Jurkat, Clone E6-1 (cell line): ENCODE measurements around the gene HSPG2.
"Not testable (repeated sequence)": the region's sequence is repeated elsewhere in the genome, so short reads cannot be mapped to it uniquely, and the experiment has no call there.

ENCODE experiments used
- DNase-seq: peaks from one replicate; pipeline ENCODE4 v3.0.0-alpha.2; 2011; ENCODE audit warnings: low read depth, low spot score
- H3K4me3 ChIP-seq: 2 replicates; pipeline ENCODE4 v1.5.1; 2011; ENCODE audit warnings: mild to moderate bottlenecking, low read length, control low read depth, moderate library complexity

HSPG2 gene

DNA sequence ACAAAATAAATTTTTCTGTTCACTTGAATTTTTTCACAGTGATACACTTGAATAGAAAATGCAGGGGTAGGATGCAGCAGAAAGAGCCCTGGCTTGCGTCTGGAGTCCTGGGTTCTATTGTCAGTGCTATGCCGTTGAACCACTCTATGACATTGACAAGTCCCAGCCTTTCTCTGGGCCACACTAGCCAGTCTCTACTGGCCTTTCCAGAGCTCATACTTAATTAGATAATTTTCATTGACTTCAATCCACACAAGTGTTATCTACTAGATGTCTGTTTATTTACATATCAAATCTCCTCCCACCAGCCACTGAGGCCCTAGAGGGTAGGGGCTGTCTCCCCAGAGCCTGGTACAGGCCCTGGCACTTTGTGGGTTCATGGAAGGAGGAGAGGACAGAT lies 24.2 kb upstream of the HSPG2 start:
- H3K4me3 ChIP-seq: no peak overlapping the region
- DNase-seq: no peak

DNA sequence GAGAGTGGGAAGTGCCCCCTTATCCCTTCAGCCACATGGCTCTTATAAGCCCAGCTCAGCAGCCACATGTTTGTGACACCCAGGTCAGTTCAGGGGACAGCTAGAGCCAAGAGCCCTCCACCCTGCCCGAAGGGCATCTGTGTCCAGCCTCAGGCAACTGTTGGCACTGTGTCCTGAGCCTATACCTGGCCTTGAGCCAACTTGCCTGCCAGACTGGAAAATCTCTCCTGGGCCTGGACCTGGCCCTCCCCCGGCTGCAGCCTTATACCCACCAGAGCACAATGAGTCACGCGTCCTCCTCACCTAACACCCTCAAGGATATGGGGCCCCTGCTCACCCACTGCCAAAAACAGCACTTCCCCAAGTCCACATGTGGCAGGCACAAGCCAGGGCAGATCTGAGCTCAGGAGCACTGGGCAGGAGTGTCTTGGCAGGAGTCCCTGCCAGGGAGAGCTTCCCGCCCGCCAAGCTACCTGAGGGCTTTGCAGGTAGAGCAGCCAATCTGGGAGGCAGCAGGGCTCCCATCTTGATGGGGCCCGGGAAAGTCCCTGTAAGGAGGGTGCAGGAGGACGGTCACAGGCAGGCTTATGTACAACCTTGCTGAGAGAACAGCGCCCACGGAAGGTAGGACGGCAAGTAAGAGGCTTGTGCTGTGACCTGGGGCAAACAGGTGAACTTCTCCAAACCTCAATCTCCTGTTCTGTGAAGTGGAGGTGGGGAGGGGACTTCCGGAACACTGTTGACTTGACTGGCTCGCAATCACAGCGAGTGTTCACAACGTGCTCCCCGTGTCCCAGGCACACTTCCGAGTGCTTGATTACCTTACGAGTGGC lies 19.8 kb upstream of the HSPG2 start:
- no peak overlapping the region for H3K4me3 ChIP-seq
- DNase-seq: no peak

DNA sequence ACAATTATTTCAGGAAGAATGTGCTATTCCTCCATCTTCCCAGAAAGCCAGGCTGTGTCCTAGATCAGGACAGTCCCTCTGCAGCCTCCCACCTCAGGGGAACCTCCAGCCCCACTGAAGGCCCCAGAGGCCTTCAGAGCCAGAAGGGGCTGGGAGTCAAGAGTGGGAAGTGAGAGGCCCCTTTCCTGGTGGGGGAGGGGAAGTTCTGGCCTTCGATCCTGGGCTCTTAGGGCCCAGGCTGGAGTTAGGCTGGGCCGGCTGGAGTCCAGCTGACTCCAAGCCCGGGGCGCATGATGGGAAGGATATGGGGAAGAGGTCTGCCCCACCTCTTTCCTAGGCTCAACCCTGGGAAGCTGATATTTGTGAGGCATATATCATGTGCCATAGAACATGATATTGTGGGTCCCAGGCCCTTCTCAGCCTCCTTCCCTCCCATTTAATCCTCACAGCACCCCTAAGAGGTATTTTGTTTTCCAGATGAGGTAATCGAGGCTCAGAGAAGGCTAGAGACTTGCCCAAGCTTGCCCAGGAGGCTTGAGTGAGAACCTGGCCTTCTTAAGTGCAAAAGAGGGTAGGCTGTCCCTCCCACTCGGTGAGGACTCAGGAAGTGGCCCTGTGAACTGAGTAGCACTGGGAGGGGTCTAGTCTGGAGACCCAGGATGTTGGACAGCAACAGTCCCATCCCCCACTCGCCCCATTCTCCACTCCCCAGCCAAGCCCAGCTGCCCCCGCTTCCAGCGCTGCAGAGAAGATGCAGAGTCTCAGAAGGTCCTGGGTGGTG lies 18.6 kb upstream of the HSPG2 start:
- no peak for DNase-seq
- H3K4me3 ChIP-seq: no peak overlapping the region

DNA sequence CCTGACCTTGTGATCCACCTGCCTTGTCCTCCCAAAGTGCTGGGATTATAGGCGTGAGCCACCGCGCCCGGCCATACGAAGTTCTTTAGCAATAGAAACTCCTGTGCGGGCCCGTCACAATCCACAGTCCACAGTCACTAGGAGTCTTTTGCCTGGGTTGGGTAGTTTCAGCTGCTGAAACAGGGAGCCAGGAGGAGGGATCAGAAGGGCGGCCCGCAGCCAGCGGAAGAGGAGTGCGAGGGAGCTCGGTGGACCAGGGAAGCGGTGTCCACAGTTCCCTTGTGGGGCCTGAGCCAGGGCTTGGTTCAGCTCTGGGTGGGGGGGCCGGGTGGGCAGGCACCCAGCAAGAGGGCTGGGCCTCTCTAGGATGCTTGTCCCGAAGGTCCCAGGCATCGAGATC lies 17.9 kb upstream of the HSPG2 start:
- no peak overlapping the region for H3K4me3 ChIP-seq
- no peak for DNase-seq

DNA sequence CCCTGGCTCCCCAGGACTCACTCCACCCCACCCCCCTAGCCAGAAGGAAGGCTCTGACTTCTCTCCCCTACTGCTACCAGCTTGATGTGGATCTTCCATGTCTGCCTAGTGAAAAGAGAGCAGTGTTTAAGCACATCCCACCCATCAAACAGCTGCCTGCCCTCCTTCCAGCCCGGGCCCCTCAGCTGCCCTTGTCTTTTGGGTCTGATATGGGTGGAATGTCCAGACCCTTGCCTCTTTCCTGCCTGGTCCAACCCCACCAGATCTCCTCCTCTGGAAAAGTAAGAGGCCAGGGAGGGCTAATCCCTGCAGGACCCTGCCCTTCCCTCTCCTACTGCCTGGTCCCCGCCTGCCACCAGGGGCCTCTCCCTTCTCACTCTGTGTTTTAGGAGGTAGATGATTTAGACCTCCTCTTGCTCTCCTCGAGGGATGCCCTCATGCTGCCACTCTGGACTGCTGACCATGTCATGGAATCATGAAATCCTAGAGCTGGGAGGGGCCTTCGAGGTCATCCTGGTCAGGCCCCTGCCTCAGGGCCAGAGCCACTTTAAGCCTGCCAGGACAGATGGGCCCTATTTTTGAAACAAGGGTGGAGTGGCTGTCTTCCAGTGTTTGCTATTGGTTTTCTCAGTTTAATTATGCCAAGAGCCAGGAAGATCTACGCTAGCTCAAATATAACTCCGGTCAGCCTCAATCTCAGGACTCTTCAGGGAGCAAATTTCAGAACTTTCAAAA lies 15.8 kb upstream of the HSPG2 start:
- DNase-seq: no peak
- no peak overlapping the region for H3K4me3 ChIP-seq

DNA sequence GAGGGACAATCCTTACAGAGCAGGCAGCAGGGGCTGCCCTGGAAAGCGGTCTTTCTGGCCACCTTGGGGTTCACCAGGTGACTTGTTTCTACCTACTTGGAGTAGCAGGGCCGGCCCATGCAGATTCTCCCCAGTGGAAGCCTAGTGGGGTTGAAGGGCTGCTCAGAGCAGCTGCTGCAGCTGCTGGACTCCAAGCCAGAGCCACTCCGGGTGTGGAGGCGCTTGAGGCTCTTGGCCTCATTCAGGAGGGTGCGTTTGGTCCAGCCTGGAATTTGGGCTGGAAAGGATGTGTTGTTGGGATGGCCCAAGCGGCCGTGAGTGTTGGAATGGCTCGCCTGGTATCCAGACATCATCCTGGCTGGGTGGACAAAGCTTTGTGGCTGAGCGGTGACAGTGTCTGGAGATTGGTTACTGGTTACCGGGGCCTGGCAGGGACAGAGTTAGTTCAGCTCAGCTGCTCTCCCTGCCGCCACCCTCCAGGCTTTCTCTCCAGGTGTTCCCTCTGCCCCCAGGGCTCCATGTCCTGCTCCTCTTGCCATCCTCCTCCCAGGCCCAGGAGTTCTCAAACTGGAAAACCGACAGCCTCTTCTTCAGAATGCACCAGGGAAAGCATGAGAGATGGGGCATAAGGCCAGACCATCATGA lies 14.2 kb upstream of the HSPG2 start:
- no peak overlapping the region for H3K4me3 ChIP-seq
- no peak for DNase-seq

DNA sequence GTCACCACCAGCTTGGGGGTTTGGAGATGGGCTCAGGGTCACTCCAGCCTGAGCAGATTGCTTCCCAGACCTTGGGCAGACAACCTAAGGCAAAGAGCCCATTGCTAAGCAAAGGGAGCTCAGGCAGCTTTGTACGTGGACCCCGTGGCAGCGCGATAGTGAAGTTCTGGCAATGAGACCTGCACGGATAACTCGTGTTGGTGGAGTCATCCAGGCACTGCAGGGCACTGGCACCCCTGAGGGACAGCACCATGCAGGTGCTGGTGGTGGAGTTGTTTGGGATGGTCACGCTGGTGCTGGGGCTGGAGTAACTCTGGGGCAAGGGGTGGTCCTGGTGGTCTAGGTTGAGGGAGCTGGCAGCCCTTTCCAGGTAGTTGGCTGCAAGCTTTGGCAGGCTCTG lies 13.6 kb upstream of the HSPG2 start:
- no peak for DNase-seq
- H3K4me3 ChIP-seq: no peak overlapping the region

DNA sequence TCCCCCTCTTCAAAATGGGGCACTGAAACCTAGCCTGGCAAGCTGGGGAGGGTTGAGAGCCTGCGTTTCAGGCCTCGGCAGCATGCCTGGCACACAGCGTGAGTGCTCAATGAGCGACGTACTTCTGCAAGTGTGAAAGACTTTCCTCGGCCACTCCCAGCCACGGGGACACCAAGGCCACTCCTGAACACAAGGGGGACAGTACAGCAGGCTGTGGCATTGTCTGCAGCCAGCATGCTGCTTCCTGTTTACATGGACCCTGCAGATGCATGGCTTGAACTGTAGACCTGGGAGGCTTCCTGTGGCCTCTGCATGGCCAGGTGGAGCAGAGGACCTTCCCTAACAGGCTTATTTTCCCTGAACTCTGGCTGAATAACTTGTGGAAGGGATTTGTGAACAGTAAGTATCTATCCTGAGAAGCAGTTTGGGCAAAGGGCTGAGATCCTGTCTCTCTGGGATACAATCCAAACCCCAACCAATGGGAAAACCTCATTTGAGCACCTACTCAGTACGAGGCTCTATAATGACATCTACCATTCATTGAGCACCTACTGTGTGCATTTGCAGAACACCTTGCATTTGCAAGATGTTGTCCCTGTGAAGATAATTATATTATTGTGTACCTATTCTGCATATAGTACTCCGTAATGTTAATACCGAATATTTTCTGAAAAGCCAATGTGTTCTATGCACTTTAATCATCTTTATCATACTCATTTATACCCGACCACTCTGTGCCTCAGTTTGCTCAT lies 9.9 kb upstream of the HSPG2 start:
- H3K4me3 ChIP-seq: no peak overlapping the region
- no peak for DNase-seq

DNA sequence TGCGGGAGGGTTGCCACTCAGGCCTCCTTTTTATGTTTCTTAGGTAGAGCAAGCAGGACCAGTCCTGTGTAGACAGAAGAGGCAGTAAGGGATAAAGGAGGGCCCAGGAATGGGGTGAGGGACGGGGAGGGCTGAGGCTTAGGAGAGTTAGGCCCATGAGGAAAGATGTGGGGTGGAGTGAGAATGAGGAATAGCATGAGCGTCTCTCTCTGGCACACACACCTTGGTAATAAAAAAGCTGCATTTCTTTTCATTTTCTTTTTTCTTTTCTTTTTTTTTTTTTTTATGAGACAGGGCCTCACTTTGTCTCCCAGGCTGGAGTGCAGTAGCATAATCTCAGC lies 7.6 kb upstream of the HSPG2 start:
- DNase-seq: no peak
- H3K4me3 ChIP-seq: no peak overlapping the region

DNA sequence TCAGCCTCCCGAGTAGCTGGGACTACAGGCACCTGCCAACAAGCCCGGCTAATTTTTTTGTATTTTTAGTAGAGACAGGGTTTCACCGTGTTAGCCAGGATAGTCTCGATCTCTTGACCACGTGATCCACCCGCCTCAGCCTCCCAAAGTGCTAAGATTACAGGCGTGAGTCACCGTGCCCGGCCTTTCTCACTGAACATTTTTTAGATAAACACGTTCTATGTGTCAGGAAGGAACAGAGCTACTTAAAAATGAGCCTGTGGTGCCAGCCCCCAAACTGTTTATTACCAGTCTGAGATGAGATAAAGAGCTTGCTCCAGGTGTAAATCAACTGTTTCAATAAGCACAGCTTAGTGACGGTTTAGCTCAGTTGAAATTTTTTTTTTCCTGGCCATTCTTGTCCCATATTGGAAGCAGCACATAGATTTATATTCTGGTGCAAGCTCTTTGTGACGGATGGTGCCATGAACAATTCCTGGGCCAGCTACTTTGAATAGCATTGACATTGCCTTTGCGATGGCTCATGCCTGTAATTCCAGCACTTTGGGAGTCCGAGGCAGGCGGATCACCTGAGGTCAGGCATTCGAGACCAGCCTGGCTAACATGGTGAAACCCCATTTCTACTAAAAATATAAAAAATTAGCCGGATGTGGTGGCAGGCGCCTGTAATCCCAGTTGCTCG lies 6.0 kb upstream of the HSPG2 start:
- H3K4me3 ChIP-seq, DNase-seq: not testable (repeated sequence)

DNA sequence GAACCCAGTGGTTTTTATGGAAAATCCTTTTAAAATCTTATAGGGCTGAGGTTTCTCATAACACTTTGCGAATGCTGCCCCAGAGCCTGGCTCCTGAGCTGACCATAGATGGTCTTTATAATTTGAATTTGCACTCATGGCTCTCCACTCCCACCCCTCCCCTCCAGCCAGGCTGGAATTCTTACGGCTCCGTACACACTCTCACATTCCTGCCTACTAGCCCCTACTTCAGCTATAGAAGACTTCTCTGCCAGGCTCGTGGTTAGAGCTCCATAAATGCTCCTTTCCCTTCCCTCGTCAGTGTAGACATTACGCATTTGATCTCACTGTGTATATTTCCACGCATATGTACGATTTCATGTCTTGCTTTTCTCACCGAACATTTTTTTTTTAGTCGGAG lies 5.4 kb upstream of the HSPG2 start:
- DNase-seq: no peak
- no peak overlapping the region for H3K4me3 ChIP-seq

DNA sequence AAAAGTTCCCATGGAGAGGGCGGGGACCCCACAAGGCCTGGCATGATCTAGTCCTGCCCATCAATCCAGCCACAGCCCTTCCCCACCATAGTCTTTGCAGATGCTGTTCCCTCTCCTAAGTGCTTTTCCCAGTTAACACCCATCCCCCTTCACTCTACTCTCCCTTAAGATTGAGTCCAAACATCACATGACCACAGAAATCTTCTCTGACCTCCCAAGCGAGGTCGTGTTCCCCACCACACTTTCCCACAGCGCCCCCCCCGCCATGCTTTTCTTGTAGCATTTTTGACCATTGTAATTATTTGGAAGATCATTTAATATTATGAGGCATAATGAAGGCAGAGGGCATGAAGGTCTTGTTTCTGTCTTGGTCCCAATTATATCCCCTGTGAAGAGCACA lies 4.3 kb upstream of the HSPG2 start:
- no peak for DNase-seq
- H3K4me3 ChIP-seq: no peak overlapping the region

DNA sequence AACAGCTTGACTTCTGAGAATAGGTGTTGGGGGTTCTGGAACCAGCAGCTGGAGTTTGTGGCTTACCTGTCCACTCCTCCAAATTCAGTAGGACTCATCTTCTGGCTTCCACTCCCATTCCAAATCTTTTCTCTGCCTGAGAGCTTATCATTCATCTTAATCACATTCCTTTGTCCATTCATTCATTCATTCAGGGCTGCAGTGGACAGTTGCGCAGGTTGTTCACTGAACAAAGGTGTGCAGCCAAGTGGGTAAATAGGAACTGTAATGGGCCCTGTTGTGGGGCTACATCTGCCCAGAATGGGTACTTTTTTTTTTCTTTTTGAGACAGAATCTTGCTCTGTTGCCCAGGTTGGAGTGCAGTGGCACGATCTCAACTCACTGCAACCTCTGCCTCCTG lies 3.4 kb upstream of the HSPG2 start:
- no peak for DNase-seq
- H3K4me3 ChIP-seq: no peak overlapping the region

DNA sequence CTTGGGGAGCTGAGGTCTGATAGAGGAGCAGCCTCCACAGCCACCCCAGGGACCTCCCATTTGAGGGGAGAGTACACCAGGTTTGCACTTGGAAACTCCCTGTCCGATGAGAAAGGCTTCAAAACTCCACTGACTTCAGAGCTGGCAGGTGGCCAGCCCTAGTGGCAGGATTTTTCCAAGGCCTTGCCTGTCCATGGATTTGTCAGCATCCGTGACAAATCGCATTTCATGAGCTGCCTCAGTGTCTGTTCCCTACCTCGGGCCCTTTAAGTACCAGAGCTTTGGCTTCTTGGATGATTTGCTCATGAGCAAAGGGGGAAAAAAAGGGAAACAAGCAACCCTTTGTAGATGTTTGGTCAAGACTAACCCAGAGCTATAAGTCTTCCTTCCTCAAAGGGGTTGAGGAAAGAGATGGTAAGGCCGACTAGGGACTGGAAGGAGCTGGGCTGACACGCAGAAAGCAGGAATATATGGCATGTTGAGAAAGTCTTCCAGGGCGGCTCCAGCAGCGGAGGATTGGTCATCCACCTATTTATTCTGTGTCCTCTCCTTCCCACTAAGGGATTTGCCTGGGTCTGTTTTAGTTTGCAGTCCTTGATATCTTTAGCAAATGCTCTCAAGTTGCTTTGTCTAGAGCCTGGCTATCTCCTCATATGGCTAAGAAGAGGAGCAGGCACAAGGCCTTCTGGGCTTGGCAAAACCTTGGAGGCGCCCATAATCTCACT lies 2.7 kb upstream of the HSPG2 start:
- no peak for DNase-seq
- H3K4me3 ChIP-seq: no peak overlapping the region

DNA sequence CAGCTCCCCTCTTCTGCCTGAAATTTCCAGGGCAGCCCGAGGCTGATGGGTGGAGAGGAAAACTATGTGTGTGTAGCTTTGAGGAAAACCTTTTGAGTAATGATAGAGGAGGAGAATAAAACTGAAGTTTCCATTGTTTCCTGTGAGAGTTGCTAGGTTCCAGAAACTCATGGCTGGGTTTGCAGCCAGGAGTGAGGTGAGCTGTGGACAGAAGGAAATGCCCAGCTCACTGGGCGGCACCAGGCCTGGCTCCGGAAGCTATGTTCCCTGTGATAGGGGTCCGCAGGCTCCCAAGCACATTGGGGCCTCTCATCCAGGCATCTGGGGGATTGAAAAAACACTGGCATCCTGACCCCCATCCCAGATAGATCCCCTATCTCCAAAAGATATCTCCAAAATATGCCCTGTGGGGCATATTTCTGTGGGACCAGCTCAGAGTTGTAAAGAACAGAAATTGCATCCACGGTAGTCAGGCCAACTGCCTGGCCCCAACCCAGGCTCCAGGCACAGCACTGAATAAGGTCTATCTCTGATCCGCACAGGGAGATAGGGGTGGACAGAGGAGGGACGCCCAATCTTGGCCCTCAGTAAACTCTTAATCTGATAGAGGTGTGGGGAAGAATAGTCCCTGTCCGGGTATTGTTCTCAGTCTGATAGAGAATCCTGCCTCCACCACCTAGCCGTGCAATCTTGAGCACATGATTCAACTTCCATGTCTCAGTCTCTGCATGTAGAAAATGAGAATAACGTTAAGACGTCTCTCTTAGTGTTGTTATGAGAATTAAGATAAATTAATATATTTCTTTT lies 1.8 kb upstream of the HSPG2 start:
- H3K4me3 ChIP-seq: no peak overlapping the region
- DNase-seq: no peak

DNA sequence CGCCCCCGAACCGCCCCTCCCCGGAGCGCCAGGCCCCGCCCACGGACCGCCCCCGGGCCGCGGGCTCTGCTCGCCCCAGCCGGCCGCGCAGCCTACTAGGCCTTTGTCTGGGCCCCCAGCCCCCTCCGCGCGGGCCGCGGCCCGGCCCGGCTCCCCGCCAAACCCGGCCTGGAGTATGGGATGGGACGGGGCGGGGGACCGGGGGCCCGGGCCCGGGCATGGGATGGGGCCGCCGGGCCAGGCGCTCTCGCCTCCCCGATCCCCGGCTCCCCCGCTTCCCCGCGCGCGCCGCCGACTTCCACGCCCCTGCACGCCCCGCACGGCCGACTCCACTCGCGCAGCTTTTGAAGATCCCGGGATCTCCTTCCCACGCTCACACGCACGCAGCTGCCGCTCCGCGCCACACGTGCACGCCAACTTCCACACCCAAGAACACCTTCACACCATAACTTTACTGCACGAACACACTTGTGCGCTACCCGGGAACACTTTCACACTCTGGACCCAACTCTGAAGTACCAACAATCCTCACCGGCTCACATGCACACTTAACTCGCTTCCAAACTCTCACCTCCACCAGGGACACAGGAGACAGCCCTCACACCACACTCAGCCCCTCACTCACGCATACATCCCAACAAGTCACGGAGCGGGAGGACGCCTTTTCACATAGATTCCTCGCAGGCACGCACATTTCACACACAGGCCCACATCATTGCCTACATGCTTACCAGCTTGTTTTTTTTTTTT lies 437 bp upstream of the HSPG2 start:
- peak overlapping the region; percentile 43 for H3K4me3 ChIP-seq
- DNase-seq: peak; percentile 33
